K562 (cell line): ENCODE results near the gene BTRC. TPM values are rescaled to one million over a fixed set of nuclear protein-coding genes. Genes with fewer than 3 reads are reported as not detected.

Experiments used
- CREB1 ChIP-seq, 2 experiments: sonication (generic) in 1 of 2; formaldehyde crosslinking in 1 of 2; IDR thresholded peaks; 2 replicates each; pipeline versions ENCODE4 v1.6.1 to v1.8.0; 2012 to 2022; ENCODE audit warnings: inconsistent platforms in 1 of 2, mild to moderate bottlenecking in 1 of 2, missing genetic modification reagents in 1 of 2, moderate library complexity in 1 of 2
- CREM ChIP-seq: IDR thresholded peaks from 2 replicates; pipeline ENCODE4 v1.6.1; 2014; ENCODE audit warnings: antibody characterized with exemption, low read depth
- CTBP1 ChIP-seq: fragments of 450-650 bp; IDR thresholded peaks from 2 replicates; pipeline ENCODE4 v1.6.1; 2016; ENCODE audit warnings: borderline replicate concordance
- E2F4 ChIP-seq: sonication (generic); formaldehyde crosslinking; IDR thresholded peaks from 2 replicates; pipeline ENCODE4 v1.8.0; 2022; ENCODE audit warnings: mild to moderate bottlenecking, low read depth, missing genetic modification reagents
- EP300 ChIP-seq: IDR thresholded peaks from 2 replicates; pipeline ENCODE4 v1.6.1; 2012; ENCODE audit warnings: low read length, improper control_type of control experiment
- ETS1 ChIP-seq: conservative IDR thresholded peaks from 2 replicates; pipeline ENCODE4 v1.6.1; 2011; ENCODE audit warnings: low read depth, mild to moderate bottlenecking, low read length; ENCODE audit not compliant: control insufficient read depth
- GATAD2B ChIP-seq: fragments of 450-650 bp; IDR thresholded peaks from 2 replicates; pipeline ENCODE4 v1.6.1; 2017; ENCODE audit warnings: mild to moderate bottlenecking, borderline replicate concordance
- HDAC2 ChIP-seq: fragments of 450-650 bp; IDR thresholded peaks from 2 replicates; pipeline ENCODE4 v1.6.1; 2016; ENCODE audit warnings: mild to moderate bottlenecking
- HMBOX1 ChIP-seq: sonication (generic); IDR thresholded peaks from 2 replicates; pipeline ENCODE4 v1.6.1; 2016
- JUND ChIP-seq, 2 experiments: IDR thresholded peaks; 2 replicates in 1 of 2; 3 replicates in 1 of 2; pipeline ENCODE4 v1.6.1; 2011; ENCODE audit warnings: borderline replicate concordance in 2 of 2, low read depth in 2 of 2, low read length in 2 of 2, improper control_type of control experiment in 1 of 2, missing biosample characterization in 1 of 2, missing genetic modification characterization in 1 of 2, missing genetic modification reagents in 1 of 2
- KDM1A ChIP-seq, 2 experiments: fragments of 450-650 bp; IDR thresholded peaks; 2 replicates each; pipeline ENCODE4 v1.6.1; 2016; ENCODE audit warnings: mild to moderate bottlenecking in 2 of 2
- MECOM ChIP-seq: fragments of 250-450 bp; sonication (Bioruptor Pico); IDR thresholded peaks from 2 replicates; pipeline ENCODE4 v1.8.0; 2022; ENCODE audit warnings: inconsistent platforms
- NFE2 ChIP-seq: IDR thresholded peaks from 2 replicates; pipeline ENCODE4 v1.6.1; 2014; ENCODE audit warnings: antibody characterized with exemption, low read depth
- PBX2 ChIP-seq, 2 experiments: IDR thresholded peaks in 1 of 2; conservative IDR thresholded peaks in 1 of 2; 2 replicates each; pipeline ENCODE4 v1.6.1; 2016; ENCODE audit warnings: low read depth in 2 of 2, mild to moderate bottlenecking in 1 of 2, missing compliant biosample characterization in 1 of 2, missing genetic modification characterization in 1 of 2, moderate library complexity in 1 of 2
- PHF21A ChIP-seq: fragments of 450-650 bp; IDR thresholded peaks from 2 replicates; pipeline ENCODE4 v1.6.1; 2017; ENCODE audit warnings: low read depth, borderline replicate concordance
- PKNOX1 ChIP-seq: fragments of 450-650 bp; IDR thresholded peaks from 2 replicates; pipeline ENCODE4 v1.6.1; 2016
- RCOR1 ChIP-seq, 2 experiments: IDR thresholded peaks; 2 replicates each; pipeline ENCODE4 v1.6.1; 2012; ENCODE audit warnings: low read depth in 2 of 2, low read length in 2 of 2, borderline replicate concordance in 1 of 2, improper control_type of control experiment in 1 of 2
- TBL1XR1 ChIP-seq, 2 experiments: IDR thresholded peaks; 2 replicates each; pipeline ENCODE4 v1.6.1; 2012; ENCODE audit warnings: improper control_type of control experiment in 2 of 2, low read length in 2 of 2, mild to moderate bottlenecking in 1 of 2
- ZFPM2 ChIP-seq: fragments of 250-450 bp; sonication (Bioruptor Pico); IDR thresholded peaks from 2 replicates; pipeline ENCODE4 v1.5.1; 2022; ENCODE audit warnings: mild to moderate bottlenecking
- ZNF121 ChIP-seq: sonication (generic); formaldehyde crosslinking; conservative IDR thresholded peaks from 2 replicates; pipeline ENCODE4 v1.8.0; 2022; ENCODE audit warnings: missing genetic modification reagents
- polyA plus RNA-seq, 8 experiments: library from polyadenylated mRNA; depleted of rRNA in 4 of 8; stranded (reverse) in 5 of 8; unstranded in 3 of 8; fragments of >200 nt; fragmentation: Nextera tagmentation in 2 of 8; fragmentation: Illumina TruSeq in 1 of 8; extraction: Ambion mirVana in 2 of 8; extraction: Trizol in 1 of 8; gene quantifications; 2 replicates each; pipeline versions ENCODE4 v1.2.1 to v1.2.3, GENCODE V29; 2011 to 2014; ENCODE audit warnings: inconsistent platforms in 1 of 8, missing spikeins in 1 of 8
- total RNA-seq, 7 experiments: library from RNA; depleted of rRNA in 6 of 7; stranded (reverse); fragments of >200 nt in 6 of 7; fragmentation: Illumina TruSeq in 2 of 7; extraction: Trizol in 2 of 7; gene quantifications; 2 replicates each; pipeline versions ENCODE4 v1.2.1 to v1.2.3, GENCODE V29; 2011 to 2021; ENCODE audit warnings: low replicate concordance in 1 of 7

The BTRC gene
- total and polyA plus RNA-seq, 9 of the 15 experiments (the other 6 are each of a cell fraction or from before 2014, with no cell fraction given), result 1.6 to 15.4 (median 7.0) TPM

GRCh38 chr10:101535949-101536348, 182.0 kb downstream of the BTRC start (continued):
- peak; percentile 43; the same call in 1 of the 2 replicates for TF ChIP-seq JUND (IDR thresholded peaks at IDR 0.05; ENCODE audit: borderline replicate concordance, low read depth, low read length)
- TF ChIP-seq JUND (tag; IDR thresholded peaks at IDR 0.05; ENCODE audit: borderline replicate concordance, low read depth, low read length), result no peak; the same call in 2 of the 3 replicates
- TF ChIP-seq HDAC2, result 0 out of 2 replicates have a peak, but pooled peaks have one; percentile 43
- TF ChIP-seq E2F4 (CRISPR knock-in tag), result no peak
- TF ChIP-seq CREB1 (IDR thresholded peaks at IDR 0.05), result 0 out of 2 replicates have a peak, but pooled peaks have one; percentile 21
- TF ChIP-seq CREB1 (CRISPR knock-in tag; IDR thresholded peaks at IDR 0.05), result no peak
- TF ChIP-seq CTBP1, result peak; percentile 43; the same call in 1 of the 2 replicates
- 0 out of 2 replicates have a peak, but pooled peaks have one; percentile 27 for TF ChIP-seq GATAD2B
- TF ChIP-seq PBX2 (CRISPR knock-in tag; IDR thresholded peaks at IDR 0.05; ENCODE audit: low read depth), result no peak
- TF ChIP-seq PBX2 (tag; conservative IDR thresholded peaks at IDR 0.05; ENCODE audit: low read depth), result peak; percentile 54
- no peak for TF ChIP-seq ETS1
- peak in 1 of 2 experiments; percentile 83; a peak in 2 of 4 replicates for TF ChIP-seq RCOR1 (IDR thresholded peaks at IDR 0.05; ENCODE audit: borderline replicate concordance in 1 of 2, low read depth in 2 of 2, low read length in 2 of 2)
- TF ChIP-seq NFE2, result peak; percentile 45; the same call in 1 of the 2 replicates
- TF ChIP-seq PHF21A, result no peak
- peak in 1 of 2 experiments; percentile 80; a peak in 1 of 4 replicates for TF ChIP-seq TBL1XR1 (IDR thresholded peaks at IDR 0.05; ENCODE audit: low read length in 2 of 2)
- no peak for TF ChIP-seq ZFPM2 (CRISPR knock-in tag)
- peak; percentile 42; the same call in 1 of the 2 replicates for TF ChIP-seq PKNOX1
- TF ChIP-seq EP300, result peak; percentile 77; the same call in 1 of the 2 replicates
- TF ChIP-seq ZNF121 (CRISPR knock-in tag), result no peak
- TF ChIP-seq KDM1A (IDR thresholded peaks at IDR 0.05), result peak in 1 of 2 experiments; percentile 57; a peak in 1 of 4 replicates
- peak; percentile 43; the same call in 1 of the 2 replicates for TF ChIP-seq CREM
- peak; percentile 66; the same call in 1 of the 2 replicates for TF ChIP-seq MECOM (CRISPR knock-in tag)
- TF ChIP-seq HMBOX1, result peak; percentile 47; the same call in 1 of the 2 replicates
